Activated naive CD4-positive, alpha-beta T cell treated with anti-CD3 and anti-CD28 coated beads, Interleukin-2, amount 50 U/mL, for 16 hours (primary cell): Measurements from ENCODE around the gene SCYGR2.

Experiments
- DNase-seq: peaks from one replicate; pipeline ENCODE4 v3.0.0-alpha.2; 2020

The SCYGR2 gene

GRCh38 chr2:227613272-227613660, 14.6 kb downstream of the SCYGR2 start:
- DNase-seq, result no peak

GRCh38 chr2:227614246-227614645, 15.6 kb downstream of the SCYGR2 start:
- no peak for DNase-seq

GRCh38 chr2:227614740-227615139, 16.0 kb downstream of the SCYGR2 start, which contains the start of gene SCYGR3:
SCYGR3 (minus strand) TSS chr2:227614840; CDS start chr2:227614840, 0 bp downstream.
- DNase-seq, result no peak

- no peak for DNase-seq
These were observed 16.5 kb downstream of the SCYGR2 start for GRCh38 chr2:227615181-227615580.

- DNase-seq, result no peak
These were observed 17.2 kb downstream of the SCYGR2 start for GRCh38 chr2:227615906-227616305.

GRCh38 chr2:227616631-227617030, 17.9 kb downstream of the SCYGR2 start:
- DNase-seq, result no peak

- DNase-seq, result no peak
These were observed 18.9 kb downstream of the SCYGR2 start, which contains the start of gene SCYGR4 for GRCh38 chr2:227617316-227618230. SCYGR4 (plus strand) TSS chr2:227617498; CDS start chr2:227617498, 0 bp downstream.

- DNase-seq, result no peak
These were observed 24.5 kb downstream of the SCYGR2 start for GRCh38 chr2:227623226-227623625.

- no peak for DNase-seq
These were observed 26.7 kb downstream of the SCYGR2 start for GRCh38 chr2:227625420-227625819.

GRCh38 chr2:227626580-227627151, 28.0 kb downstream of the SCYGR2 start:
- DNase-seq, result no peak

GRCh38 chr2:227627769-227628168, 29.1 kb downstream of the SCYGR2 start:
- no peak for DNase-seq

GRCh38 chr2:227629435-227629834, 30.7 kb downstream of the SCYGR2 start:
- DNase-seq, result no peak

GRCh38 chr2:227630322-227630721, 31.6 kb downstream of the SCYGR2 start:
- no peak for DNase-seq

GRCh38 chr2:227632827-227633226, 34.1 kb downstream of the SCYGR2 start:
- DNase-seq, result no peak

GRCh38 chr2:227634201-227634600, 35.5 kb downstream of the SCYGR2 start:
- DNase-seq, result no peak

GRCh38 chr2:227642656-227643055, 44.0 kb downstream of the SCYGR2 start:
- no peak for DNase-seq

- no peak for DNase-seq
These were observed 45.4 kb downstream of the SCYGR2 start for GRCh38 chr2:227643990-227644551.
